HG03442 (cell line): ENCODE results near the gene SCG3.

Experiments
- ATAC-seq: cut with Tn5 transposase; IDR thresholded peaks from one replicate; pipeline ENCODE4 v1.9.1; 2021; ENCODE audit warnings: mild to moderate bottlenecking, moderate library complexity; ENCODE audit not compliant: unreplicated experiment

SCG3 gene

GRCh38 chr15:51677452-51677851 is 3.9 kb upstream of the SCG3 start:
- ATAC-seq = no peak

DNA sequence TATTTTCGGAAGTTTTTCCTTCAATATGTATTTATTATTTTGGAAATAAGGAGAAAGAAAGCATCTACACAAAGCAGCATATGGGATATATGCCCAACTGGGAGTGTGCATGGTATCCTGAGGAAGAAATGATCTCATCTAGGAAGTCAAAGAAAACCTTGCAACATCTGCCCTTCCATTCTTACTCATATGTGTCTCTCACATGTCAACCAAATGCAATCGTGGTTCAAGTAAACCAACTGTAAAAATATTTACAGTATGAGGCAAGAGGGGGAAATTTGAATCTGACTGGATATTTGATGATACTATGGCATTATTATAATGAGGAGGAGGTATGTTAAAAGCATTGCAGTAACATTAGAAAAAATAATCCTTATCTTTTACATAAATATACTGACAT is 3.2 kb upstream of the SCG3 start:
- no peak for ATAC-seq

GRCh38 chr15:51680321-51680720 is 982 bp upstream of the SCG3 start:
- ATAC-seq = no peak

- ATAC-seq = no peak
These were observed 6.3 kb downstream of the SCG3 start for GRCh38 chr15:51687565-51687964.

DNA sequence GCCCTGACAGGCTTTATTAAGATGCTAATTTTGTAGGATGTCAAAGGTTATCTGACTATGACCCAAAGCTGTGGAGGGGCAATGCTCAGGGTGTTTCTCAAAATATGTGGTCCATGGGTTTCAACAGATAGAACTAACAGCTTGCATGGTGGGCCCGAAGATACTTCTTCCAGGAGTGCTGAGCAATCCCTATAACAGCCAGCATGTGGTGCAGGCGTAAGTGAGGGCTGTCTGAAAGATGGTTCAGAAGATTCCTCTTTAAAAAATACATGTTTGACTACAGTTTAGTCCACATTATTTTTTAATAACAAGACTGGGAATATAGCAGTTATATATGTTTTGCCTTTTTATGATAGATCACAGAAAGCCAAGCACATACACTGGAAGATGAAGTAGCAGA is 7.6 kb downstream of the SCG3 start:
- ATAC-seq = no peak

DNA sequence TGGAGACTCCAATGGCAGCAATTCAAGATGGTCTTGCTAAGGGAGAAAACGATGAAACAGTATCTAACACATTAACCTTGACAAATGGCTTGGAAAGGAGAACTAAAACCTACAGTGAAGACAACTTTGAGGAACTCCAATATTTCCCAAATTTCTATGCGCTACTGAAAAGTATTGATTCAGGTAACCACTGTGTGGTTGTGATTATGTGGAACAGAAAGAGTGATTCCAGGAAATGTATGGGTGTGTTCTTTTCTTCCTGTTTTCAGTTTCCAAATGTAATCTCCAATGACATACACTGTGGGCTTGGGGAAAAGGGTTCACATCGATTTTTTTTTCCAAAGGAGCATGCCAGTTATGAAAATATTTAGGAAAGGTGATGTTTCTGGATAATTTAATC is 10.9 kb downstream of the SCG3 start:
- ATAC-seq = no peak

GRCh38 chr15:51696566-51696965 is 15.3 kb downstream of the SCG3 start:
- ATAC-seq = no peak

- no peak for ATAC-seq
These were observed 15.9 kb downstream of the SCG3 start for GRCh38 chr15:51697163-51697562.

DNA sequence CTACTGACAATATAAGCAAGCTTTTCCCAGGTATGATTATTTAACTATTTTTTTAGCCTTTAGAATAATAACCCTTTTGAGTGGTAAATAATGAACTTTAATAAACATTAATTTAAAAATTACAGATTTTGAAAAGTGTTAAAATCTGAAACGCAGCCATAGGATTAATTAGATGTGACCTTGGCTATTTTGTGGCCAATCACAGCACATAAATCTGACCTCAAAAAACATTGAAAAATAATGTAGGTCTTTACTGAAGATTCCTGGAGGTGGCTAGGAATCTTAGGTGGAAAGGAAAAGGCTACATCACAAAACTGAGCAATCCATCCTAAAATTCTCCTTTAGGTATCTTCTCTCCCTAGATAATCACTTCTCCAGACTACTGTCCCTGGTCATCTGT is 18.1 kb downstream of the SCG3 start:
- no peak for ATAC-seq

- no peak for ATAC-seq
These were observed 21.4 kb downstream of the SCG3 start for GRCh38 chr15:51702710-51703109.

DNA sequence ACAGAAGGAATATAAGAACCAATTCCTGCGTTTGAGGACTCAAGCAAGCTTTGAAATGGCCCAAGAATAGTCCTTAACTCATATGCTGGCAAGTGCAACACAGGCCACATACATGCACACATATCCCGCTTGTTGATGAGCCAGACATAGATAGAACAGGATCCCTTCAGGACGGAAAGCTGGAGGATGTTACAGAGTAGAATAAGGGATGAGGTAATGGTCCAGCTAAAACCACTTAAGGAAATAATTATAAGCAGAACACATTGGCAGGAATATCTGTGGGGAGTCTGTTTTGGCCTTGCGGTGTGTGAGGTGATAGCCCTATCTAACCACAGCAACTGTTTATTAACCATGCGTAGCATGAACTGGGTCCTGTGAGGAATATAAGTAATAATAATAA is 25.0 kb downstream of the SCG3 start:
- no peak for ATAC-seq

DNA sequence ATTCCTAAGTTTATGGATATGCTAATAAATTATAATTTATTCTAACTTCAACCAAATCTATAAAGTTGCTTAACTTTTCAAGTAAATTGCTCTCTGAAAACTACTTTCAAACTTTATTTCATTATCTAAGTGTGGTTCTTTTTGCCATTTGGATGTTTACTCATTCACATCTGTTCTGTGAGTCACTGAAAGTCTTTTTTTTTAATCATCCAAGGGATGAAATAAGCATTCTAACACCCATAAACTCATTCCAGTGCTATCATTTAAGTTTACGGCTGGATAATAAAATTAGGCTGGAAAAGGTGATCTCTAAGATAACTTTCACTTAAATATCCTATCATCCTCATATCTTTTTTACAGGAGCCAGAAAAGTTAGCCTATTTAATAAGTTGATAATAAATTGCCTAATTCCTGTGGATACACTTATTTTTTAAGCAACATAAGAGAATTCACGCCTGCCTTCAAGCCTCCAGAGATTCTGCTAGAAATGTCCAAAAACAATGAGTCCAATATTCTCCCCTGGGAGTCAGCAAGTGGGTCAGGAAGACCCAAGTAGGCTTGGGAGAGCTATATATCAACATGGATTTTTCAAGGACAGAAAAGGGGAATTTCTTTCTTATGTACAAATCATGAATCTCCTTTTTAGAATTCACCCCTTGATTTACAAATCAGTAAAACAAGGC is 25.8 kb downstream of the SCG3 start:
- no peak for ATAC-seq

DNA sequence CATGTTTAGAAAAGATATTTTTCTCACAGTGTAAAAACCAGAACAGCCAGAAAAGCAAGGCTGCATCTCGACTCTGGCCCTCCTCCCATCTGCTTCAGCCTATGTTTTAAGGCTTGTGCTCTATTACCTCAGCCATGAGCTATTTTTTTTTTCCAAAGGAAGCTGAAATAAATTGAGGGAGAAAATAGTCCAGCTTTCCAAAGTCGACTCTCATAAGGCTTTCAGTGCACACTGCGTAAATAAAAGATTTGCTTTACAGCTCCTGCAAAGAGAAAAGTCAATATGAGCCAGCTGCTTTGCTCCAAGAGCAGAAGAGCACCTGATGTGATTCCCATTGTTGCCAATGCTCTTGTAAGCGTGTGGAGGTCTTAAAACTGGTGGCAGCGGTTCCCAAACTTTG is 26.7 kb downstream of the SCG3 start:
- ATAC-seq = no peak

GRCh38 chr15:51709031-51709430 is 27.7 kb downstream of the SCG3 start:
- no peak for ATAC-seq

GRCh38 chr15:51714162-51714561 is 32.9 kb downstream of the SCG3 start:
- ATAC-seq = no peak

DNA sequence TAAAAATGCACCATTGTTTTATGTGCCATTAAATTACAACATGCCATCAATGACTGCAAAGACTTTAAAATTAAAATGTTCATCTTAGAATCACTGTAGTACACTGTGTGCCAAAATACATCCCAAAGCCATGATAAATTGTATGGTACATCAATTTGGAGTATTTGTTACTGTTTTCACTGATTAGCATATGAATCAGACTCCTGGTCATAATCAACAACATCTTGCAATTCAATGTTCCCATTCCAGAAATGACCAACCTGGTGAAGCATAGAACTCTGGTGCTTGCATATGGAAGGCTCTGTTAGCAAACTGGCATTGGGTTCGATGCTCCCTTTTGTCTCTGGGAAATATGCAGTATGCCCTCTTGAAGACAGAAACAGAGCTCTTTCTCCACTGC is 33.6 kb downstream of the SCG3 start:
- no peak for ATAC-seq

GRCh38 chr15:51718219-51718618 is 36.9 kb downstream of the SCG3 start:
- no peak for ATAC-seq

DNA sequence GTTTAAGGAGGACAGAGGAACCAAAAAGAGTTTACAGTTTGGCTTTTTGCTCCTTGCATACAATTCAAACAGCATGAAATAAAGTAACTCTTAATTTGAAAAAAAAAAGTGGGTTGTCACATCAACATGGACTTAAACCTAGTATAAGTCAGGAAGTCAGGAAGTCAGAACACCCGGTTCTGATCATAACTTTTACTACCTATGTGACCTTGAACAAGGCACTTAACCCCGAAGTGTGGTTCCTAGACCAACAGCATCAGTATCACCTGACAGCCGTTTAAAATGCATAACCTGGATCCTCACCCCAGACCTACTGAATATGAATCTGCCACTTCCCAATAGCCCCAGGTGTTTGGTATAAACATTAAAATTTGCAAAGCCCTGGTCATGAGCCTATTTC is 37.4 kb downstream of the SCG3 start:
- no peak for ATAC-seq

DNA sequence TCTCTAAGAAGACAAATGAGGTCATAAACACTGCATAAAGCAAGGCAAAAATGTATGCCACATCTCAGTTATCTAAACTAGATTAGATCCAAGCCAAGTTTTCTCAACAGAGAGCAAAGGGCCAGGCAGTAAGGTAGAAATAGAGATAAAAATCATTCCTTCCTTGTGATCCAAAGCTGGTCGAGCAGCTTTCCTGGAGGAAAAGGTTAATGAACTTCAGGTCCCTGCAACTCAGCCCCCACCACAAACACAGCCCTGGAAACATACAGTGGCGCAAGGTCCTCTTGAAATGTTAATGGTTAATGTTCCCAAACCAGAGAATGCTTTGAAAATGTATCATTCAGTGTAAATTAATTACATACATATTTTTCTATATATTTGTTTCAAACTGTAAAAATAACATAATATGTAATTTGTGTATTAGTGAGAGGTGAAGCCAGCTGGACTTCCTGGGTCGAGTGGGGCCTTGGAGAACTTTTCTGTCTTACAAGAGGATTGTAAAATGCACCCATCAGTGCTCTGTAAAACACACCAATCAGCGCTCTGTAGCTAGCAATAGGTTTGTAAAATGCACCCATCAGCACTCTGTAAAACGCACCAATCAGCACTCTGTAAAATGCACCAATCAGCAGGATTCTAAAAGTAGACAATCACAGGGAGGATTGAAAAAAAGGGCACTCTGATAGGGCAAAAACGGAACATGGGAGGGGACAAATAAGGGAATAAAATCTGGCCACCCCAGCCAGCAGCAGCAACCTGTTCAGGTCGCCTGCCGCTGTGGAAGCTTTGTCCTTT is 39.1 kb downstream of the SCG3 start:
- ATAC-seq = no peak

- no peak for ATAC-seq
These were observed 40.1 kb downstream of the SCG3 start for GRCh38 chr15:51721199-51721960.

DNA sequence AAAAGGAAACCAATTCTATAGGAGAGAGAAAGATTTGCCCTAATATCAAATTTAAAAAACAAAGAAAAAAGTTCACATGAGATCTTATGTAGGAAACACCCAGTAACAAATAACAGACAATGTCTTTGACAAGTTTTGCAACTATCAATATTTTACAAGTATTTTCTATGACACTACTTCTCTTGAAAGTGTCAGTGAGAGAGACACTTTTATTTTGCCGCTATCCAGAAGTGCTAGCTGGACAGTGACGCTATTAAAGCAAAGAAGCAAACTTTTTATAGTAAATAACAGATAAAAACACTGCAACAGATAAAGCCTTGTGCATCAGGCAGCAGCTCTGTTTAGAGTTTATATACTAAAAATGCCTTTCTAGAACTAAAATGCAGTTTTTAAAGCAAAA is 42.9 kb downstream of the SCG3 start:
- no peak for ATAC-seq

GRCh38 chr15:51724673-51725072 is 43.4 kb downstream of the SCG3 start:
- ATAC-seq = no peak
